IPS DF 19.7 (cell line): ENCODE data around the gene ABTB2.

Experiments used
- DNase-seq: peaks from one replicate; pipeline ENCODE4 v3.0.0-alpha.2; 2013; ENCODE audit warnings: low read depth, low spot score

Gene ABTB2

DNA sequence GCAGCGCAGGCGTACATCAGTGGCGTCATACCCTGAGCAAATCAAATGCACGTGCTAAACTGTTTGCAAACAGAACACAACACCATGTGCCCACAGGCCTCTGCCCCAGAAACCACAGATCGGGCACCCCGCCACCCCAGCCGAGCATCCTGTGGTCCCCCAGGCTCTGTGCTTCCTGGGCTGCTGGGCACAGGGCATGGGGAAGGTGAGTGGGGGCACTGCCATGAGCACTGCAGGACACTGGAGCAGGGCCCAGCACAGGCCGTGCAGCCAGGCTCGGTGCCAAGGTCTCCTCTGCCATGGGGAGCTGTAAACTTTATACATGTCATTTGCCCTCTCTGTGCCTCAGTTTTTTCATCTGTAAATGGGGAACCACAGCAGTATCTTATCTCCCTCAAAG is 189.8 kb downstream of the ABTB2 start:
- DNase-seq: no peak

DNA sequence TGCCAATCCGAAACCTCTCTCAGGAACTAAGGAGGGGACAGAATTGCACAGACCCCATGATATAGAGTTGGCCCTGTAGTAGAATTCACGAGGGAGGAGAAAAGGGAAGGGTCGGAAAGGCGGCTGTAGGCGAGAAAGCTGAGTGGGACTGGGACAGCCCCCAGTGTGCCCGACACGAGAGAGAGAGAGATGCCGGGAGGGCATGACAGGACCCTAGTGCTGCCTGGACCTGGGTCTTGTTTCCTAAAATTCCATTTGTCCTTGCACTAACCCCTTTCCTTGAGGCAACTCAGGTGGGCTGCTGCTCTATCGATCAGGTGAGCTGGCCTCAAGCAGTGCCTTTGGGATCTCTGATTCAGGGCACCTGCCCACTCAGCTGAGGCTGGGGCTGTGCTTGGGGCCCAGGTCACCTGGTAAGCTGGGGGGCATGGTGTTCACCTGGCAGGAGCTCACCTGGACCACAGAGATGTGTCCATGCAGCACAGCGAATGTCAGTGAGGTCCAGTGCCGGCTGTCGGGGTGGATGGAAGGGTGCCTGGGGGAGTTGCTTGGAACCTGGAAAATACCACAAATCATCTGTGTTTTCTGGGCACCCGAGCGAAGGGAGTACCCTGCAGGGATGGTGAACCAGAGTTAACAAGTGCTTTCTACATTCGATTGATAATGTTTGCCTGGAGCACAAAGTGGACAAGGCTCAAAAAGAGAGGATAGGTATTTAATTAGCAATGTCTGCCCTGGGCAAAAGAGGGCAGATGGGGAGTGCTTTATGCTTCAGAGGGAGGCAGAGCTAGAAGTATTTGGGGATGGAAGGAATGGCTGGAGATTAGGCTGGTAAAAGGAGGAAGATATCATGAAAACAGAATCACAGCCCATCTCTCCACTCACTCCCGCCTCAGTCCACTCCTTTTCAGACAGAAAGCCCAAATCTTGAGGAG is 190.7 kb downstream of the ABTB2 start:
- DNase-seq: no peak

DNA sequence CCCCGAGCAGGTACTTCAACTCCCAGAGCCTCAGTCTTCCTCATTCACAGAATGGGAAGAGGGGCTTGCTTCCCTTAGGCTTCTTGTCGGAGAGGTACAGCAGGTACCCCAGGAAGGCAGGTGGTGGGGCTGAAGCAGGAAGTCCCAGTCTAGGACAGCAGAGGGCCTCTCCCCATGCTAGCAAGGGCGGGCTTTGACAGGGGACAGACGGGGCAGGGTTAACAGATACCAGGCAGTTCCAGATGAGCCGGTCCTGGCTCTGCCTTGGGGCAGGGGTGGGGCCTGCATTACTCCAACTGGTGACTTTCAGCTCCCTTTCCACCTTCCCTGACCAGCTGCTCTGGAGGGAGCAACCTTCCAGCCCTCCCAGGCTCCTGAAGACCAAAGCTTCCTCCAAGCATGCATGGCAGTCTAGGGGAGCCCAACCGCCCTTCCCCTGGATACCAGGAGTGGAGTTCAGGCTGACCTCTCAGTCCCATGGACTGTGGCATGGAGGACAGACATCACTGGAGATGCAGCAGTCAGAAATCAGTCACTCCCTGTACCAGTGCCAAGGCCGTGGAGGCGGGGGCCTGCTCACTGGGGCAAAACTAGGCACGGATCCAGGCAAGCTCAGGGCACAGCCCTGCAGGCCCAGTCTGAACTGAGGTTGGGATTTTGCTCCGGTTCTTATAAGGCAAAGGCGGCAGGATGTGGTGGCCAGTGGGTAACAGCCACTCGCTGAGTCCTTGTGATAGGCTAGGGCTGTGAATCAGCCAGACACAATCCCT is 191.8 kb downstream of the ABTB2 start:
- DNase-seq: no peak

DNA sequence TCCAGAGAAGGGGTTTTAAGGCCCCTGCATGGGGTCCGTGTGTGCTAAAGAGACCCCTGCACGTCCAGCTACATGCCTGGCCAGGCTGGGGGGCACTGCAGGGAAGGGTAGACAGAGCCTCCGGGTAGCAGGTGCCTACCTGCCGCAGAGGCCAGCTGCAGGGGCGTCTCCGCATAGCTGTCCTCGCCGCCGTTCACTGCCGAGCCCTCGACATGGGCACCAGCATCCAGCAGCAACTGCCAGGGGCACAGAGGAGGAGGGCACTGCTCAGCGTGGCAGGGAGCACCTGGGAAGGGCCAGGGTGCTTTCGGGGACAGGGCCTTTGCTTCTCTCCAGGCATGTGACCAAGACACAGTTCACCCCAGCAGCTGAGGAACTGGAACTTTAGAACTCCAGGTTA is 192.7 kb downstream of the ABTB2 start:
- DNase-seq: no peak

DNA sequence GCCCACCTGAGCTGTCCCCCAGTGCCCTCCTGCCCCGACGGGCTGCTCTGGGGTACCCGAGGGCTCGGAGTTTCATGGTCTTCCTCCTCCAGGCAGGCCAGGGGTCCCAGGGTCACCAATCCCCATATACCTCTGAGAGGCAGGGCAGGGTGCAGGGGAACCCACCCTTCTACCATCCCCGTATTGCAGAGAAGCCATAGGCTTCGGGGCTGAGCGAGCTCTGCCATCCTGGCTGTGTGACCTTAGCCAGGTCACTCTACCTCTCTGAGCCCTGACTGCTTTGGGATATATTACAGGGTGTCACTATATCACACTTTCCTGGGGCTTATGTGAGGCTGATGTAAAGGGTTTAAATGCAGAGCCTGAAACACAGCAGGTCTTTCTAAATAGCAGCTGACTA is 195.0 kb downstream of the ABTB2 start:
- DNase-seq: no peak

DNA sequence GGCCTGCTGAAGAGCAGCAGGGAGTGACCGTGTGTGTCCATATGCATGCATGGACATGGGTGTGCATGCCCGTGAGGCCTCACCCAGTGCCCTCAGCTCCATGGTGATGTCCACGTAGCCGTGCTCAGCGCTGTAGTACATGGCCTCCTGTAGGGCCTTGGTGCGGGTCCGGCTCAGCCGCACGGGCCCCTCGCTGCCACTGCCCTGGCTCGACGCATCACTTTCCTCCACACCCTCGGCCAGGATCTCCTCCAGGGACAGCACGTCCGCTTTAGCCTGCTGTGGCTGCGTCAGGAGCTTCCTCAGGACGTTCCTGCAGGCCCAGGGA is 195.4 kb downstream of the ABTB2 start:
- no peak for DNase-seq

DNA sequence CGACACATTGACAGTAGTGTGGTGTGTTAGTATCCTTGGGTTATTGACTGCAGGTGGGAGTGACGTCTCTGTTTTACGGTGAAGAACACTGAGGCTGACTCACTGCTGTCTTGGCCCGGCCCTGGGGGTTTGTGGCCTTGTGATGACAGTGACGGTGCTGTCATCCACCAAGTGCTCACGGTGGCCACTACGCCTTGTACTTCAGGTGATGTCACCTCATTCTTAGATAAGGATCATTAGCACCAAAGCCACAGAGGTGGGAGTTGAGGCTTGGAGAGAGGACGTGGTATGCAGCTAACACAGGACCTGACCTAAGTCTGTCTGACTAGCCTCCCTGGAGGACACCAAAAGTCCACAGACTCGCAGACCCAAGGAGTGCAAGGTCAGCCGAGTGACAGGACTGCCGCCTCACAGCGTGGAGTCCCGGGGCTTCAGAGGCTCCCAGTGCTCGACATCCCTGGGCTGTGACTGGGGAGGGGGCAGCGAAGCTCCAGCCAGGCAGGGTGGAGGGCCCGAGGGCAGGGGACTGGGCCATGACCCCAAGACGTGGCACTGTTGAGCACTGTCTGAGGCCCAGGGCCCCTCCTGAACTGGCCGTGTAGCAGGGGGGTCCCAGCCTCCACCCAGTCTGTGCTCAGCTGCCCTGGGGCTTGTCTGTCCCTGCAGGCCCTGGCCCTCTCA is 195.9 kb downstream of the ABTB2 start:
- no peak for DNase-seq

DNA sequence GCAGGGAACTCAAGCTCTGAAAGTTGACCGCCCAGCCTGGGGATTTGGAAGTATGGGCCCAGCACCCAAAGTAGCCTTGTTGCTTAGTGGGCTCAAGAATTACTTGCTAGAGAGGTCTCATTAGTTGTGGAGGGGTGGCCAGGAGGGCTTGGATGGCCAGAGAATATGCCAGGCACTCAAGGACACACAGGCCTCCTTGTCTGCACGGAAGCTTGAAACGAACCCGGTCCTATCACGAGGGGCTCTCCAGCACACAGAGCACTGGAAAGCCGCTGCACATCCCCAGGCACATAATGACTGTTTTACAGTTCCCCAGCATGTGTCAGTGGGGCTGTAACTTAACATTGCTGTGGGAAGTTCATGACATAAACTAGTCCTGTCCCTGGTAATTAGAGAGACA is 196.4 kb downstream of the ABTB2 start:
- DNase-seq: no peak

DNA sequence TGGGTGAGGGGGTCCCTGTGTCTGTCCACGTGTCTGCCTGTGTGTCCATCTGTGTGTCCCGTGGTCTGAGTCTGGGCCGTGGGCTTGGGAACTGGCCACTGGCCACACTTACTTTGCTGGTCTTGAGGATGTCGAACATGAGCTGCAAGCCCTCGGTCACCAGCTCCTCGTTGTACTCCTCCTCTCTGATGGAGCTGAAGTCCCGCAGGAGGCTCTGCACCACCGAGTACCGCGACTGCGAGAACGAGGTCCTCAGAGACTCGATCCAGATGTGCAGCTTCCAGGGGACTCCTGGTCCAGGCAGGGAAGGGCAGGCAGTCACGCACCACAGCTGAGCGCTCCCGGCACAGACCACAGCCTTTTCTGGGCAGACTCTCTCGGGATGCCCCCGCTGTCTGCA is 197.0 kb downstream of the ABTB2 start:
- no peak for DNase-seq

DNA sequence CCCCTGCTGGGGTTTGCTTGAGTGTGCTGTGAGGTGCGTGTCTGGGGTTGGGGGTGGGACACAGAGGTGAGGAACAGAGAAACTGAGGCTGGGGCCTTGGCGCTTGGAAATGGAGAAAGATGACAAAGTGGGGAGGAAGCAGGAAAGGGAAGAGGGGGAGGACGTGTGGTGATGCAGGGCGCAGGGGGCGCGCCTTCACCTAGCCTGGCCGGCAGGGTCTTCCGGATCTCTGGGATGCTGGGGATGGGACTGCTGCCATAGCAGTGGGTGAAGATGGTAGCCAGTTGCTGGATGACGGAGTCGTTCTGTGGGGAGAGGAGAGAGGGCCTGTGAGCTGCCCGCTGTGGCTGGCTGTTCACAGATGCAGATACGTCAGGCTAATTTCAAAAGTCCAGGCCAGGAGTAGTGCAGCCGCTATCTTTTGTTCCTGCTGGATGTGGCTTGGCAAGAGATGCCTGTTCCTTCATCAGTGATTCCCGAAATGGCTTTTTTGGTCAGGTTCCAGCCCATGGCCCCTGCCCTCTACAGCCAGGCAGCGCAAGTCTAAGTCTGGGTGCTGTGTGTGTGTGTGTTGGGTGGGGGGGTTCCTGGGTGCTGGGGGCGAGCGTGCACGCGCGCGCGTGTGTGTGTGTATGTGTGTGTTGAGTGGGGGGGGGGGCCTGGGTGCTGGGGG is 197.6 kb downstream of the ABTB2 start:
- DNase-seq: no peak

DNA sequence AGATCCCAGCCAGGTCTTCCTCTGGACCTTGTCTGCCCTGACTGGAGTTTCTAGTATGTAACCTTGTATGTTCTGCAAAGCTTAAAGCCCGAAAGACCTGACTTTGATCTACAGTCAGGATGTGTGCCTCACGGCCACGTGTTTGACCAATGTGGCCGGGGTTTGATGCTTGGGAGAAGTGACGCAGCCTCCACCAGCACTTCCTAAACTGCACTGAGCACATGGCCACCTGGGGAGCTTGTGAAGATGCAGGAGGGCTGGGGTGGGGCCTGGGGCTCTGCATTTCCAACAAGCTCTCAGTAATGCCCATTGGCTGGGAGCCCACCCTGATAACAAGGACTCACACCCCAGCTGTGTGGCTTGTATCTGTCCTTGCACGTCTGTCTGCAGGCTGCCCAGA is 199.1 kb downstream of the ABTB2 start:
- DNase-seq: no peak

DNA sequence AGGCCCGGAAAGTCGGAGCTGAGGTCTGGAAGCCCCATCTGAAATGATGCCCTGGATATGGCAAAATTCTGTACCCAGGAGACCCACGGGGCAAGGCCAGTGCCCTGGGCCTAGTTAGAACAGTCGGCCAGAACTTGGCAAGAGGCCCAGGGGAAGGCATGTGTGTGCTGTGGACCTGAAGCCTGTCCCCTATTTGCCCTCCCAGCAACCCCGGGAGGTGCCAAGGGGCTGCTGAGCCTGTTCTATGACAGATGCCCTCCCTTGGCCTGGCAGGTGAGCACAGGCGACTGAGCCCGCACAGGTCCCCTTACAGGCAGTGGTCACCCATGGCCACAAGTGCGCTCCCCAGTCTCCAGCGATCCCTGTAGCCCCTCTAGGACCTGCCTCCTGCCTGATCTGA is 200.6 kb downstream of the ABTB2 start:
- DNase-seq: no peak

DNA sequence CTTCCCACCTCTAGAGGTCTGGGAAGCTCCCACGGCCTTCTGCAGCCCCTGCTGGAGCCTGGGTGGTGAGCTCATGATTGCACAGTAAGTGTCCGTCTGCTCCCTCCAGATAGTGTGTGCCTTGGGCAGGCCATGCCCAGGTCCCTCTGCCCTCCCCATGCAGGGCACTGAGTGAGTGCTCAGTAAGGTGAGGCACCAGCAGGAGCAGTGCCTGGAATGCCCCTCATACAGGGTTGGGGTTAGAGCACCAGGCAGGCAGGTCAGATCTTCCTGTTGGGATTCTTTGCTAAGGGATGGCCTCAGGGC is 202.1 kb downstream of the ABTB2 start:
- DNase-seq: no peak

DNA sequence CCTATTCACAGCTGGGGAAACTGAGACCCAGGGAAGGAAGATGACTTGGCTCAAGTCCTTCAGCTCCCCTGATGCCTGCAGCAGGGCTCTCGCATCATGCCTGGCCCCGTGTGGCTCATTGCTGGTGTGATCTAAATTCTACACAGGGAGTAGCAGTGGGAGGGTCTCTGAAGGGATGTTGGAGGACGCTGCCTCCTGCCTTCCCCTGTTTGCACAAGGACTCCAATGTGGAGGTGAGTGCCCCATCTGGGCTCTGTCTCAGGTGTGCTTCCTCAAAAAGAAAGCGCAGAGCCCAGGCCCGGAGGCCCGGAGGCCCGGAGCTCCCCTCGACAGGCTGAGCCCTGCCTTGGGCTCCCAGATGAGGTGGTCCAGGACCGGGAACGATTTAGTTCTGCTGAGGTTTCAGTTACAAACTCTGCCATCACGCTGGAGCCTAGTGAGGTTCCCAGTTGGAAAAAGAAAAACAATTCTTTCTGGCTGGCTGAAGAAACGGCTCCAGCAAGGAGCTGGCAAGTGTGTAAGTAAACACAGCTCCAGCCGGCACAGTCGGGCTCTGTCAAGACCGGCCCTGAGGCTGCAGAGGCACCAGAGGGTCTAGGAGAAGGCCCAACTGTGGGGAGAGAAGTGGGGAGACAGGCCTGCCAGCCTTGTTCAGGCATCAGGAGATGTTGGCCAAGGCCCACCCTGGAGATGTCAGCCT is 202.6 kb downstream of the ABTB2 start:
- DNase-seq: no peak

DNA sequence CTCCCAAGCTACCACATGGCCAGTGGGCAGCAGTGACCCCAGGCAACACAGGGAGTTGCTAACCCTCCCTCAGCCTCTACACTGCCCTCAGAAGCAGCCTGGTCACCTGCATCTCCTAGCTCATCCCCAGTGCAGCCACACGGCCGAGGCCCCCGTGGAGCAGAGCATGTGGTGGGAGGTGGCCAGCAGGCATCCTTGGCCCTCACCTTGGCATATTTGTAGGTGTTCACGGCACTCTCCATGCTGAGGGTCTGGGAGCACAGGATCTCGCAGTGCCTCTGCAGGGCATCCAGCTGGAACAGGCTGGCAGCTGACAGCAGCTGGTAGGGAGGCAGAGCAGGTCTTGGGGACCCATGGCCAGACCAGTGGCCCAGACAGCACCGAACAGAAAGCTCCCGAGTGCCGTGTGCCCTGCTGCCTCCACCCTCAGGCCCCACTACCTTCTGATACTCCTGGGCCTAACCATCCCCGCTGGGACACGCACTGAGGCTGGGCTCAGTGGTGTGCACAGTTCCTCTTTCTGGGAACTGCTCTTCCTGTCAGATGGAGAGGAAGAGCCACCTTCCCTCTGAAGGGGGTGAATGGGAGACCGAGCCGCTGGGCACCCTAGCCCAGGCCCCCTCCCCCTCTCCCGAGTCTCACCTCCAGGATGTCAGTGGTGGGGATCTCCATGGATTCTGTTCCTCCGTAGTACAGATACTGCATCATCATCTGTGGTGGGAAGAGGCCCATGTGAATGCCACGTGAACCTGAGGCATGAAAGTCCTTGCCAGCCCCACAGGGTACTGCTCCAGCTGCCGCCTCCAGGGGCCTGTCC is 203.5 kb downstream of the ABTB2 start:
- no peak for DNase-seq

DNA sequence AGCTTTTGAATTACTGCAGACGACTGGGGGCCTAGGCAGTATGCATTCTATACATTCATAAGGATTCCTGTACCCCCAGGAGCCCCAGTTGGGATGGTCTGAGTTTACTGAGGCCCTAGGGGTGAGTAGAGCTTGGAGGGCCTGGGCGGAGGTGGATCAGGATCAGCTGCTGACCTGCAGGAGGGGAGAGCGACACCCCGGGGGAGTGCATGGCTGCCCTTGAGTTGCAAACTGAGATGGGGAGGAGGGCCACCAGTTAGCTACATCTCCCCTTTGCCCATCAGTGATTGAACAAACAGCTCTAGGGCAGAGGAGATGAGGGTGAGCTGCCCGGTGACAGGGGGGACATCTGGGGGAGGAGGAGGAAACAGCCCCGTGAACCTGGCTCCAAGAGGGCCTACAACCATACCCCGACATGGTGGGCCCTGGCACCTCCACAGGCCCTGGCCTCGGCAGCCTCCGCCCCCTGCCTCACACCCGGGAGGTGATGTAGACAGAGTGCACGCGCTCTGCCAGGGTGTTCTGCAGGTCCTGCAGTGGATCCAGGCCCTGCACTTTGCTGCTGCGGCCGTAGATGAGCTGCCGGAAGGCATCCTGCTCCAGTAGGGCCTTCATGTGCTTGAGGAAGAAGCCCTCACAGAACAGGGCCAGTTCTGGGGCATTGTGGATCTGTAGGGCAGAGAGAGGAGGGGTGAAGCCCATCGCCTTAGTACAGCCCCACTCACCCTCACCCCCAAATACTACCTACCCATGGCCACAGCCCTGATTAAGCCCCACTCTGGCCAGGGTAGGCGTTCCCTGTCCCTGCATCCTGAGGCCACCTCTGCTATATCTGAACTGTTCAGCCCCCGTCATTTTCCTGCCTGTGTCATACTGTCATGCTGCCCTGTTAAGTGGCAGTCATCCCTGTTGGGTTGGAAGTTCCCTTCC is 205.6 kb downstream of the ABTB2 start:
- no peak for DNase-seq

DNA sequence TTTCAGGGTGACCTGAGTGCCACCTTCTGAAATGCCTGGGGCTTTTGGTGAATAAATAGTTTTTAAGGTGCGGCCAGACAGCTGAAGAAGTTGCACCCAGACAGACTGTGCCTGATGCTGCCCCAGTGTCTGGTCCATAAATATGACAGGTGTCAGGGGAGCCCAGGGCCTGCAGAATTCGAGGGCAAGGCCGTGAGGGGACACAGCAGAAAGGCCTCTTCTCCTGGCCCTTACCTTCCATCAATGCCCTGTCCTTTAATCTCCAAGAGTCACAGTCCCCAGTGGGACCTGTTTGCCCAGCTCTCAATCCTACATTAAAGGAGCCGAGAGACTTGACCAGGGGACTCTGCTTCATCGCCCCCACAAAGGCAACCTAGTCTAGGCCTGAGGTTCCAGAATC is 206.6 kb downstream of the ABTB2 start:
- DNase-seq: no peak

DNA sequence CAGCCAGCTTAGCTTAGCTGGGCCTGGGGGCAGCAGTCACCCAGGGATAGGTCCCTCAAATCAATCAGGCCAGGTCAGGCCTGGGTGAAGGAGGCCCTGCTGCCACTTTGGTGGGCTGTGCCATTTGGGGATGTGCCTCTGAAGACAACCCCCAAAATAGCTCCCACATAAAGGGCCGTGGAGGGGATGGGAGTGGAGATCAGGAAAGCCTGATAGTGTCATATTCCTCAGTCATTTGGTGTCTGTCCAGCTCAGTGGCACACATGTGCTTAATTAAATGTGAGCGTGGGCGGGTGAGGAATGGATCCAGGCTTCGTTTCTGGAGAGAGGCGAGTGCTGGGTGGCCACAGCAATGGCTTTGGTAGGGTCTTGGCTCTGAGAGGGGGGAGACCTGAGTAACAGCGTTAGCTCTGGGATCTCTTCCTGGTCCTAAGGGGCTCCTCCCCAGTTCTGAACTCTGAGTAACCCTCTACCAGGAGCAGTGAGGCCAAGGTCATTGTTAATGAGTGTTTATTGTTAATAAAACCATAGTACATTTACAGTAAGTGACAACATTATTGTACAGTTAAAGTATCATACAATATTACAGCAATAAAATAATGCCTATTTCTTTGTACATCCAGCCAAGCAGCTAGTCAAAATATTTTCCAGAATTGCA is 207.2 kb downstream of the ABTB2 start:
- no peak for DNase-seq

DNA sequence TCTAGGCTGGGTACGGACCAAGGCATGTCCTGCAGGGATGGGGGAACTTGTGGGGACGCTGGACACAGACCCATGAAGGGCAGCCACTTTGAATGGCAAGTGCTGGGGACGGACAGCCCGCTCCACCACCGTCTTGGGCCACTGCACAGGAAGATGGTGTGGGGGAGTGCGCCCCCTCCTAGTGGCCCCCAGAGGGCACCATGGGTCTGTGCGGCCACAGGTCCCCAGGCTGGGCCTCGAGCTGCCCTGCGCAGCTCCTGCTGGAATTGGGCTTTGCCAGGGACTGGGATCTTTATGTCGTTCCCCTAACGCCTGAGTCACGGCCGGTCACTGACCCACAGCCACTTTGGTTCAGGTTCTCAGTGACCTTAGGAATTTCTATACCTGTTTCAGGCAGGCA is 208.0 kb downstream of the ABTB2 start:
- no peak for DNase-seq
